Measurements from ENCODE around the gene EPAS1.

DNA sequence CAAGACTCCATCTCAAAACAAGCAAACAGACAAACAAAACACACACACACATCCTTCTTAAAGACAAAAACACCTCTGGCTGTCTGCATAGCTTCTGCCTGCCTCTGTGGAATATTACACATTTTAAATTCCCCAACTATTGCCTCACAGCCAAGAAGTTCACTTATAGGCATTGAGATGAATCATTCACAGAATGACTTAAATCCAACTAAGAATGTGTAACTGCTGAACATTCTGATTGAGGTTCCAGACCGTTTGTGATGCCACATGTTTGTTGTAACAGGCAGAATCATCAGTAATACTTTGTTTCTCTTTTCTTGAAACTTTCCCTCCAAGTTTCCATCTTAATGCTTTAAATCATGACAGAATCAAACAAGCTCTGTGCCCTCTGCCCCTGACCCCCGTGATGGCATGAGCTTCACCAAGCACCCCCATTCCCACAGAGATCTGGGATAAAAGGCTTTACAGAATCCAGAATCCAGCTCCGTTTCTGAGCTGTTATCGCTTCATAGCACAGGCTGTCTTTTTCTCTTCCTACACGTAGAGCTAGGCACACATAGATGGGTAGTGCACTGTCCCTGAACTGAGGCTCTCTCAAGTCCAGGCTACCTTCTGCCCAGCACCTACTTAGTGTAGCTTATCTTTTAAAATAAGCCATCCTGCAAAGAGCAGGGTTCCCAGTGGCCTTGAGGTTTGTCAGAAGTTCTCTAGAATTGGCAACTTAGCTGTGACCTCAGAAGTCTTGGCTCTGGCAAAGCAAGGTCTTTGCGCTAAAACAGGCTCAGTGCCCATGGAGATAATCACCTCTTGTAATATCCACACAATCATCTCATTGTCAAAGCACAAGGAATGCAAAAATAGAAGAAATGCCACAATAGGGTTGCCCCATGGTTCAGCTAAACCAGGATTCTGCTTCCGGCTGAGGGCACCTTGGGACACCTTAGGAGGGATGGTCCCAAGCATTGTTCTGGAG, 32.9 kb downstream of the EPAS1 start:
- TF ChIP-seq, protein P1, sequence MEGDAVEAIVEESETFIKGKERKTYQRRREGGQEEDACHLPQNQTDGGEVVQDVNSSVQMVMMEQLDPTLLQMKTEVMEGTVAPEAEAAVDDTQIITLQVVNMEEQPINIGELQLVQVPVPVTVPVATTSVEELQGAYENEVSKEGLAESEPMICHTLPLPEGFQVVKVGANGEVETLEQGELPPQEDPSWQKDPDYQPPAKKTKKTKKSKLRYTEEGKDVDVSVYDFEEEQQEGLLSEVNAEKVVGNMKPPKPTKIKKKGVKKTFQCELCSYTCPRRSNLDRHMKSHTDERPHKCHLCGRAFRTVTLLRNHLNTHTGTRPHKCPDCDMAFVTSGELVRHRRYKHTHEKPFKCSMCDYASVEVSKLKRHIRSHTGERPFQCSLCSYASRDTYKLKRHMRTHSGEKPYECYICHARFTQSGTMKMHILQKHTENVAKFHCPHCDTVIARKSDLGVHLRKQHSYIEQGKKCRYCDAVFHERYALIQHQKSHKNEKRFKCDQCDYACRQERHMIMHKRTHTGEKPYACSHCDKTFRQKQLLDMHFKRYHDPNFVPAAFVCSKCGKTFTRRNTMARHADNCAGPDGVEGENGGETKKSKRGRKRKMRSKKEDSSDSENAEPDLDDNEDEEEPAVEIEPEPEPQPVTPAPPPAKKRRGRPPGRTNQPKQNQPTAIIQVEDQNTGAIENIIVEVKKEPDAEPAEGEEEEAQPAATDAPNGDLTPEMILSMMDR (IDR thresholded peaks at IDR 0.05) = no peak
- TF ChIP-seq EZH2 (IDR thresholded peaks at IDR 0.05) = no peak
- TF ChIP-seq EZH2phosphoT487 (IDR thresholded peaks at IDR 0.05) = no peak
